IMR-90 (cell line): Measurements from ENCODE around the gene PATJ. TPM values are rescaled to one million over a fixed set of nuclear protein-coding genes. Genes with fewer than 3 reads are reported as not detected.

Experiments
- ATAC-seq: fragments of 200-7000 bp; cut with Tn5 transposase; 2 replicates; pipeline ENCODE4 v1.9.1; 2020; ENCODE audit warnings: low read depth, mild to moderate bottlenecking, moderate library complexity
- BruUV-seq: library from RNA; stranded (reverse); fragments of 400-500 nt; replicated peaks from 2 replicates; lab custom pipeline; 2021; lab: Mats Ljungman, UMichigan
- CTCF ChIA-PET: fragments of 300-600 bp; formaldehyde crosslinking; extraction: SDS; loops from one replicate; lab custom pipeline; 2021; ENCODE audit warnings: antibody characterized with exemption; lab: Yijun Ruan, JAX
- POLR2A ChIA-PET: fragments of 300-600 bp; sonication (Branson Sonifier 250); formaldehyde crosslinking; loops from one replicate; lab custom pipeline; 2022; ENCODE audit warnings: antibody characterized with exemption; ENCODE audit not compliant: unreplicated experiment; lab: Charles Lee
- DNase-seq: peaks from one replicate; pipeline ENCODE4 v3.0.0; 2013
- H2AFZ ChIP-seq: replicated peaks from 2 replicates; pipeline ENCODE3; 2013; ENCODE audit warnings: low read length, mild to moderate bottlenecking; ENCODE audit not compliant: poor library complexity
- H2AK5ac ChIP-seq: 2 replicates; pipeline ENCODE4 v1.6.1; 2013; ENCODE audit warnings: low read depth, low read length, inconsistent platforms
- H2AK9ac ChIP-seq: replicated peaks from 2 replicates; pipeline ENCODE3; 2013; ENCODE audit warnings: mild to moderate bottlenecking, low read depth, low read length, moderate library complexity; ENCODE audit not compliant: poor library complexity
- H2BK120ac ChIP-seq: 2 replicates; pipeline ENCODE4 v1.6.1; 2013; ENCODE audit warnings: low read depth, low read length, inconsistent platforms
- H2BK15ac ChIP-seq: 3 replicates; pipeline ENCODE4 v1.6.1; 2013; ENCODE audit warnings: low read depth, low read length, inconsistent platforms
- H2BK20ac ChIP-seq: 2 replicates; pipeline ENCODE4 v1.6.1; 2013; ENCODE audit warnings: low read depth, mild to moderate bottlenecking, inconsistent platforms, low read length, moderate library complexity
- H2BK5ac ChIP-seq: 2 replicates; pipeline ENCODE4 v1.6.1; 2013; ENCODE audit warnings: mild to moderate bottlenecking, low read depth, low read length, inconsistent platforms; ENCODE audit not compliant: poor library complexity, severe bottlenecking
- H3K14ac ChIP-seq: replicated peaks from 2 replicates; pipeline ENCODE4 v1.6.1; 2013; ENCODE audit warnings: low read depth, low read length, inconsistent platforms
- H3K18ac ChIP-seq: 2 replicates; pipeline ENCODE4 v1.6.1; 2013; ENCODE audit warnings: low read depth, low read length, control low read depth
- H3K23ac ChIP-seq: 2 replicates; pipeline ENCODE4 v1.6.1; 2013; ENCODE audit warnings: low read depth, low read length, inconsistent platforms
- H3K27ac ChIP-seq: 2 replicates; pipeline ENCODE4 v1.5.1; 2013; ENCODE audit warnings: mild to moderate bottlenecking, control low read depth, low read length; ENCODE audit not compliant: insufficient read depth
- H3K27me3 ChIP-seq: 2 replicates; pipeline ENCODE4 v1.6.1; 2013; ENCODE audit warnings: low read length; ENCODE audit not compliant: control insufficient read depth, insufficient read depth
- H3K36me3 ChIP-seq: 2 replicates; pipeline ENCODE4 v1.6.1; 2013; ENCODE audit warnings: low read length, mixed read lengths; ENCODE audit not compliant: control insufficient read depth, insufficient read depth
- H3K4ac ChIP-seq: 2 replicates; pipeline ENCODE4 v1.6.1; 2013; ENCODE audit warnings: low read depth, low read length, inconsistent platforms
- H3K4me1 ChIP-seq: 2 replicates; pipeline ENCODE4 v1.6.1; 2013; ENCODE audit warnings: low read length, mixed read lengths; ENCODE audit not compliant: control insufficient read depth, insufficient read depth
- H3K4me2 ChIP-seq: 2 replicates; pipeline ENCODE4 v1.6.1; 2013; ENCODE audit warnings: low read depth, mild to moderate bottlenecking, control low read depth, low read length, moderate library complexity
- H3K4me3 ChIP-seq: 2 replicates; pipeline ENCODE4 v1.5.1; 2013; ENCODE audit warnings: low read depth, mild to moderate bottlenecking, control low read depth, low read length, moderate library complexity; ENCODE audit not compliant: insufficient read depth
- H3K56ac ChIP-seq: 2 replicates; pipeline ENCODE4 v1.6.1; 2013; ENCODE audit warnings: low read length, inconsistent platforms; ENCODE audit not compliant: insufficient read depth; ENCODE audit errors: extremely low read depth
- H3K79me1 ChIP-seq, 2 experiments: 2 replicates each; pipeline ENCODE4 v1.6.1; 2013; ENCODE audit warnings: low read length in 2 of 2, inconsistent platforms in 1 of 2, low read depth in 1 of 2
- H3K9ac ChIP-seq: 2 replicates; pipeline ENCODE4 v1.6.1; 2013; ENCODE audit warnings: low read depth, low read length, control low read depth
- H3K9me1 ChIP-seq: 2 replicates; pipeline ENCODE4 v1.6.1; 2013; ENCODE audit warnings: low read length, inconsistent platforms; ENCODE audit not compliant: insufficient read depth
- H3K9me3 ChIP-seq: 2 replicates; pipeline ENCODE4 v1.6.1; 2013; ENCODE audit warnings: low read length; ENCODE audit not compliant: control insufficient read depth, insufficient read depth
- H4K20me1 ChIP-seq: 2 replicates; pipeline ENCODE4 v1.6.1; 2013; ENCODE audit warnings: low read length, inconsistent platforms; ENCODE audit not compliant: insufficient read depth
- H4K5ac ChIP-seq: 2 replicates; pipeline ENCODE4 v1.6.1; 2013; ENCODE audit warnings: mild to moderate bottlenecking, low read depth, low read length, control low read depth
- H4K8ac ChIP-seq, 2 experiments: 2 replicates each; pipeline ENCODE4 v1.6.1; 2013; ENCODE audit warnings: low read depth in 2 of 2, low read length in 2 of 2, control low read depth in 1 of 2, inconsistent platforms in 1 of 2
- H4K91ac ChIP-seq: 2 replicates; pipeline ENCODE4 v1.6.1; 2013; ENCODE audit warnings: low read depth, low read length, inconsistent platforms; ENCODE audit not compliant: insufficient read depth
- BHLHE40 ChIP-seq: fragments of 150-350 bp; IDR thresholded peaks from 2 replicates; pipeline ENCODE4 v1.6.1; 2016; ENCODE audit warnings: mild to moderate bottlenecking, low read depth, low read length
- CEBPB ChIP-seq: IDR thresholded peaks from 2 replicates; pipeline ENCODE4 v1.6.1; 2012; ENCODE audit warnings: low read depth, low read length, improper control_type of control experiment
- CHD1 ChIP-seq: IDR thresholded peaks from 2 replicates; pipeline ENCODE4 v1.6.1; 2012; ENCODE audit warnings: low read depth, low read length, improper control_type of control experiment
- FOS ChIP-seq: fragments of 150-350 bp; IDR thresholded peaks from 2 replicates; pipeline ENCODE4 v1.6.1; 2016; ENCODE audit warnings: low read depth, low read length
- MAFK ChIP-seq: IDR thresholded peaks from 2 replicates; pipeline ENCODE4 v1.6.1; 2012; ENCODE audit warnings: low read depth, low read length, improper control_type of control experiment
- MAZ ChIP-seq: IDR thresholded peaks from 2 replicates; pipeline ENCODE4 v1.6.1; 2012; ENCODE audit warnings: low read depth, mild to moderate bottlenecking, low read length, improper control_type of control experiment, moderate library complexity, borderline replicate concordance
- MXI1 ChIP-seq: IDR thresholded peaks from 2 replicates; pipeline ENCODE4 v1.6.1; 2012; ENCODE audit warnings: low read depth, mild to moderate bottlenecking, low read length, moderate library complexity, borderline replicate concordance
- NFE2L2 ChIP-seq: fragments of 150-350 bp; IDR thresholded peaks from 2 replicates; pipeline ENCODE4 v1.6.1; 2016; ENCODE audit warnings: low read depth, mild to moderate bottlenecking, low read length
- POLR2A ChIP-seq: IDR thresholded peaks from 2 replicates; pipeline ENCODE4 v1.6.1; 2012; ENCODE audit warnings: mild to moderate bottlenecking, low read depth, low read length
- RAD21 ChIP-seq: IDR thresholded peaks from 2 replicates; pipeline ENCODE4 v1.6.1; 2012; ENCODE audit warnings: low read length, improper control_type of control experiment
- RCOR1 ChIP-seq: IDR thresholded peaks from 2 replicates; pipeline ENCODE4 v1.6.1; 2012; ENCODE audit warnings: mild to moderate bottlenecking, low read length, improper control_type of control experiment; ENCODE audit not compliant: insufficient replicate concordance
- RFX5 ChIP-seq: IDR thresholded peaks from 2 replicates; pipeline ENCODE4 v1.8.0; 2012; ENCODE audit warnings: low read depth, mild to moderate bottlenecking, low read length, moderate library complexity
- SMC3 ChIP-seq: fragments of 150-350 bp; IDR thresholded peaks from 2 replicates; pipeline ENCODE4 v1.6.1; 2016; ENCODE audit warnings: low read depth, mild to moderate bottlenecking, antibody characterized with exemption, low read length, moderate library complexity
- WGBS, 2 experiments: methylation state at CpG; one replicate each; pipeline versions ENCODE4 v1.1.5 to v1.1.7; 2013; ENCODE audit warnings: missing lambda C conversion rate in 2 of 2; ENCODE audit not compliant: insufficient read length in 1 of 2; ENCODE audit errors: extremely low coverage in 2 of 2; 5-methylcytosine and 5-hydroxymethylcytosine counted together
- dilution Hi-C: fragments of 300-500 bp; cut with HindIII; formaldehyde crosslinking; loops from one replicate; pipeline ENCODE4 v1.14.3; 2018; ENCODE audit warnings: low sequenced_read_pairs; ENCODE audit not compliant: unreplicated experiment
- in situ Hi-C: fragments of 300-500 bp; cut with MboI; formaldehyde crosslinking; loops from 3 replicates; pipeline ENCODE4 v1.14.3; 2019; ENCODE audit warnings: low sequenced_read_pairs, inconsistent platforms, mixed read lengths
- intact Hi-C: fragments of 100-400 bp; cut with micrococcal nuclease; formaldehyde crosslinking; loops from 2 replicates; pipeline ENCODE4 v1.10.0; 2022
- polyA plus RNA-seq, 3 experiments: library from polyadenylated mRNA; depleted of rRNA; stranded (reverse); fragments of >200 nt; gene quantifications; 2 replicates each; pipeline ENCODE4 v1.2.3, GENCODE V29; 2012; ENCODE audit warnings: low replicate concordance in 1 of 3
- total RNA-seq: library from RNA; depleted of rRNA; stranded (reverse); fragments of >200 nt; gene quantifications from 2 replicates; pipeline ENCODE4 v1.2.3, GENCODE V29; 2012
- TF ChIP-seq, protein P1 (sequence below): fragments of 150-350 bp; IDR thresholded peaks from 2 replicates; pipeline ENCODE4 v1.6.1; 2017; ENCODE audit warnings: mild to moderate bottlenecking, antibody characterized with exemption, low read length, low read depth
- TF ChIP-seq, protein P2 (sequence below): fragments of 150-350 bp; IDR thresholded peaks from 2 replicates; pipeline ENCODE4 v1.6.1; 2016; ENCODE audit warnings: low read depth, mild to moderate bottlenecking, low read length, moderate library complexity, borderline replicate concordance
- TF ChIP-seq, protein P3 (sequence below): conservative IDR thresholded peaks from 2 replicates; pipeline ENCODE4 v1.5.1; 2012; ENCODE audit warnings: mild to moderate bottlenecking, low read depth, low read length, improper control_type of control experiment

Gene PATJ
- total and polyA plus RNA-seq, 2 of the 4 experiments (the other 2 are of a cell fraction), result 2.0 to 3.4 TPM

DNA sequence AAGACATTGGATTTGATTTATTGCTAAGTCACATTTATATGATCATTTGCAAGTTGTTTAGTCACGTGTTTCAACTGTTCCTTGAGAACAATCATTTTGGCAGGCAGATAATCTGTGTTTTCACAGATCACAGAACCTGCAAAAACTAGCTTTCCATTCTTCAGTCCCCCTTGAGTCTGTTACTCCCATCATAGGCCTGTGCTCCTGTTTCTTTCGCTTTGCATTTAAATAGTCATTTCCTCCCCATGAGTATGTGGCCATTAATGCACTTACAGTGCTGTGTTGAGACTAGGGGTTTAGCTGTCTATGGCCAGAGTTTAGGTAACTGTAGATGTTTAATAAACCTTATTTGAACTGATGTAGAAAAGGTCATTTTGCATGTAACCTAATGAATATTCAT, 214.5 kb downstream of the PATJ start:
- dilution Hi-C loops, result no loop called here
- H3K18ac ChIP-seq, result no peak overlapping the region
- TF ChIP-seq RAD21 (no peak), MAFK (no peak), CHD1 (no peak), MAZ (no peak), RFX5 (no peak), FOS (no peak), RCOR1 (no peak), BHLHE40 (no peak), NFE2L2 (no peak), MXI1 (no peak), CEBPB (no peak), SMC3 (no peak), POLR2A (no peak)
- TF ChIP-seq, protein P1, sequence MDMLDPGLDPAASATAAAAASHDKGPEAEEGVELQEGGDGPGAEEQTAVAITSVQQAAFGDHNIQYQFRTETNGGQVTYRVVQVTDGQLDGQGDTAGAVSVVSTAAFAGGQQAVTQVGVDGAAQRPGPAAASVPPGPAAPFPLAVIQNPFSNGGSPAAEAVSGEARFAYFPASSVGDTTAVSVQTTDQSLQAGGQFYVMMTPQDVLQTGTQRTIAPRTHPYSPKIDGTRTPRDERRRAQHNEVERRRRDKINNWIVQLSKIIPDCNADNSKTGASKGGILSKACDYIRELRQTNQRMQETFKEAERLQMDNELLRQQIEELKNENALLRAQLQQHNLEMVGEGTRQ, result no peak
- TF ChIP-seq, protein P2, sequence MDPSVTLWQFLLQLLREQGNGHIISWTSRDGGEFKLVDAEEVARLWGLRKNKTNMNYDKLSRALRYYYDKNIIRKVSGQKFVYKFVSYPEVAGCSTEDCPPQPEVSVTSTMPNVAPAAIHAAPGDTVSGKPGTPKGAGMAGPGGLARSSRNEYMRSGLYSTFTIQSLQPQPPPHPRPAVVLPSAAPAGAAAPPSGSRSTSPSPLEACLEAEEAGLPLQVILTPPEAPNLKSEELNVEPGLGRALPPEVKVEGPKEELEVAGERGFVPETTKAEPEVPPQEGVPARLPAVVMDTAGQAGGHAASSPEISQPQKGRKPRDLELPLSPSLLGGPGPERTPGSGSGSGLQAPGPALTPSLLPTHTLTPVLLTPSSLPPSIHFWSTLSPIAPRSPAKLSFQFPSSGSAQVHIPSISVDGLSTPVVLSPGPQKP, result no peak
- TF ChIP-seq, protein P3, sequence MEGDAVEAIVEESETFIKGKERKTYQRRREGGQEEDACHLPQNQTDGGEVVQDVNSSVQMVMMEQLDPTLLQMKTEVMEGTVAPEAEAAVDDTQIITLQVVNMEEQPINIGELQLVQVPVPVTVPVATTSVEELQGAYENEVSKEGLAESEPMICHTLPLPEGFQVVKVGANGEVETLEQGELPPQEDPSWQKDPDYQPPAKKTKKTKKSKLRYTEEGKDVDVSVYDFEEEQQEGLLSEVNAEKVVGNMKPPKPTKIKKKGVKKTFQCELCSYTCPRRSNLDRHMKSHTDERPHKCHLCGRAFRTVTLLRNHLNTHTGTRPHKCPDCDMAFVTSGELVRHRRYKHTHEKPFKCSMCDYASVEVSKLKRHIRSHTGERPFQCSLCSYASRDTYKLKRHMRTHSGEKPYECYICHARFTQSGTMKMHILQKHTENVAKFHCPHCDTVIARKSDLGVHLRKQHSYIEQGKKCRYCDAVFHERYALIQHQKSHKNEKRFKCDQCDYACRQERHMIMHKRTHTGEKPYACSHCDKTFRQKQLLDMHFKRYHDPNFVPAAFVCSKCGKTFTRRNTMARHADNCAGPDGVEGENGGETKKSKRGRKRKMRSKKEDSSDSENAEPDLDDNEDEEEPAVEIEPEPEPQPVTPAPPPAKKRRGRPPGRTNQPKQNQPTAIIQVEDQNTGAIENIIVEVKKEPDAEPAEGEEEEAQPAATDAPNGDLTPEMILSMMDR, result no peak
- H2BK15ac ChIP-seq, result no peak overlapping the region
- no peak overlapping the region for H3K4me2 ChIP-seq
- no peaks in the 10 kb centered on the region for H3K27me3 ChIP-seq
- no peaks in the 10 kb centered on the region for H3K9me1 ChIP-seq
- no peak overlapping the region for H2BK20ac ChIP-seq
- no peak overlapping the region for H3K14ac ChIP-seq
- no TSS peak for BruUV-seq
- ATAC-seq (no peak), DNase-seq (no peak)
- intact Hi-C loops, result no loop called here
- H3K36me3 ChIP-seq, result no peaks in the 10 kb centered on the region
- H2BK120ac ChIP-seq, result no peak overlapping the region
- no peak overlapping the region for H2BK5ac ChIP-seq
- H3K4me3 ChIP-seq, result no peak overlapping the region
- POLR2A ChIA-PET, result no interaction called here
- in situ Hi-C loops, result no loop called here
- no peak overlapping the region for H4K91ac ChIP-seq
- H3K56ac ChIP-seq, result no peak overlapping the region
- H3K79me1 ChIP-seq, result no peaks in the 10 kb centered on the region
- H4K20me1 ChIP-seq, result no peaks in the 10 kb centered on the region
- no CpG with 5 or more reads among the region's 2 CpGs for WGBS, 2 experiments
- H3K23ac ChIP-seq, result no peak overlapping the region
- no peak overlapping the region for H4K5ac ChIP-seq
- H4K8ac ChIP-seq, result no peak overlapping the region
- H2AFZ ChIP-seq, result no peak overlapping the region
- H3K4ac ChIP-seq, result no peak overlapping the region
- H3K4me1 ChIP-seq, result no peaks in the 10 kb centered on the region
- no peak overlapping the region for H3K9ac ChIP-seq
- no peak overlapping the region for H2AK9ac ChIP-seq
- no peak overlapping the region for H3K27ac ChIP-seq
- H3K9me3 ChIP-seq, result no peaks in the 10 kb centered on the region
- H2AK5ac ChIP-seq, result no peak overlapping the region
- CTCF ChIA-PET, result no interaction called here
